HUES64 (cell line): ENCODE data around the gene GRIP1.

Source experiments
- H3K27ac ChIP-seq: 2 replicates; pipeline ENCODE4 v1.7.0; 2013; ENCODE audit warnings: low read depth, low read length, inconsistent platforms
- H3K27me3 ChIP-seq: 2 replicates; pipeline ENCODE4 v1.6.1; 2013; ENCODE audit warnings: mild to moderate bottlenecking, low read length; ENCODE audit not compliant: insufficient read depth
- H3K36me3 ChIP-seq: 2 replicates; pipeline ENCODE4 v1.6.1; 2013; ENCODE audit warnings: mild to moderate bottlenecking, low read length; ENCODE audit not compliant: insufficient read depth
- H3K4me1 ChIP-seq: 2 replicates; pipeline ENCODE4 v1.6.1; 2013; ENCODE audit warnings: mild to moderate bottlenecking, low read length, moderate library complexity; ENCODE audit not compliant: insufficient read depth
- H3K4me3 ChIP-seq: 2 replicates; pipeline ENCODE4 v1.5.1; 2013; ENCODE audit warnings: mild to moderate bottlenecking, low read length, moderate library complexity
- H3K9ac ChIP-seq: 2 replicates; pipeline ENCODE4 v1.6.1; 2013; ENCODE audit warnings: mild to moderate bottlenecking, low read depth, low read length
- H3K9me3 ChIP-seq: 2 replicates; pipeline ENCODE4 v1.6.1; 2013; ENCODE audit warnings: low read depth, low read length; ENCODE audit not compliant: insufficient read depth
- WGBS: fragments of 150-250, 120-280 bp; methylation state at CpG from one replicate; pipeline ENCODE4 v1.1.7; 2013; ENCODE audit warnings: missing lambda C conversion rate; 5-methylcytosine and 5-hydroxymethylcytosine counted together

Gene GRIP1

DNA sequence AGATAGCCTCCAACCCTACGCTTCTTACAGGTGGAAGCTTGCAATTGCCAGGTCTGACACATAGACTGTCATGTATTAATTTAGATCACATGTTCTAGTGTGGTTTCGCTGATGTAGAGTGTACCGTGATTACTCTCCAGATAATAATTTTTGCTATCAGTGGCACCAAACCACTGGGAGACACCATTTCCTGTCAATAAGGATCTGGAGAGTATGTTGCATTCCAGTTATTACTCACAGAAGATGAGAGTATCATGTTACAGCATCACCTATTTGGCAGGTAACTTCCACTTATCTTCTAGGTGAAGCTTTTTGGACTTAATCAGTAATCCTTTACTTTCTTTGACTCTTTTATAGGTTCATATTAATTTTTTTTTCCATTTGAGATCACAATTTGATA lies 229.3 kb downstream of the GRIP1 start:
- no peaks in the 10 kb centered on the region for H3K27me3 ChIP-seq
- H3K4me3 ChIP-seq, result no peak overlapping the region
- H3K27ac ChIP-seq, result no peak overlapping the region
- H3K9me3 ChIP-seq, result no peaks in the 10 kb centered on the region
- WGBS, result 93% methylated on average over 3 of the region's 3 CpGs
- no peaks in the 10 kb centered on the region for H3K36me3 ChIP-seq
- H3K4me1 ChIP-seq, result no peaks in the 10 kb centered on the region; the same call in 1 of the 2 replicates
- no peak overlapping the region for H3K9ac ChIP-seq

GRCh38 chr12:66447643-66448042 lies 231.2 kb downstream of the GRIP1 start:
- WGBS, result 94% methylated on average over 4 of the region's 4 CpGs
- Histone ChIP-seq H3K36me3 (no peaks in the 10 kb centered on the region), H3K4me1 (no peaks in the 10 kb centered on the region), H3K9ac (no peak overlapping the region), H3K4me3 (no peak overlapping the region), H3K27me3 (no peaks in the 10 kb centered on the region), H3K9me3 (no peaks in the 10 kb centered on the region), H3K27ac (no peak overlapping the region)

DNA sequence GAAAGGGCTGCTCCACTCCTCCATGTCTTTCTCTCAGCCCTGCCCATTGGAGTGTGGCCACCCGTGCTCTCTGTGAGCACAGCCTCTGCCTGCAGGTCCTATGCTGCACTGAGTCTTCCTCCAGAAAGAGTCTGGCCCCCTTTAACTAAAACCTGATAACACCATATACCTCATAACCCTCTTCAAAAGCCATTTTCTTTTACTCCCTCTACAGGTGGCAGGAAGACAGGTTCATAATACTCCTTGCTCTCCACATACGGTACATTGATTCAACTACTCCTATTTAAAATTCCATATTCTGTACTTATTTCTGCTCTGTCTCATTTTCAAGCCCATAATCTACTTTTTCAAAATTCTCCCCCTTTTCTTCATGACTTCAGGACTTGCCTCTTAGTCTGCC lies 232.6 kb downstream of the GRIP1 start:
- no peak overlapping the region for H3K4me3 ChIP-seq
- H3K9ac ChIP-seq, result no peak overlapping the region
- 89% methylated on average over 2 of the region's 2 CpGs for WGBS
- H3K36me3 ChIP-seq, result no peaks in the 10 kb centered on the region
- no peaks in the 10 kb centered on the region for H3K9me3 ChIP-seq
- H3K27me3 ChIP-seq, result no peaks in the 10 kb centered on the region
- H3K27ac ChIP-seq, result no peak overlapping the region
- 0 out of 2 replicates have a peak, but pooled peaks cover 5% of the 10 kb centered on the region for H3K4me1 ChIP-seq

DNA sequence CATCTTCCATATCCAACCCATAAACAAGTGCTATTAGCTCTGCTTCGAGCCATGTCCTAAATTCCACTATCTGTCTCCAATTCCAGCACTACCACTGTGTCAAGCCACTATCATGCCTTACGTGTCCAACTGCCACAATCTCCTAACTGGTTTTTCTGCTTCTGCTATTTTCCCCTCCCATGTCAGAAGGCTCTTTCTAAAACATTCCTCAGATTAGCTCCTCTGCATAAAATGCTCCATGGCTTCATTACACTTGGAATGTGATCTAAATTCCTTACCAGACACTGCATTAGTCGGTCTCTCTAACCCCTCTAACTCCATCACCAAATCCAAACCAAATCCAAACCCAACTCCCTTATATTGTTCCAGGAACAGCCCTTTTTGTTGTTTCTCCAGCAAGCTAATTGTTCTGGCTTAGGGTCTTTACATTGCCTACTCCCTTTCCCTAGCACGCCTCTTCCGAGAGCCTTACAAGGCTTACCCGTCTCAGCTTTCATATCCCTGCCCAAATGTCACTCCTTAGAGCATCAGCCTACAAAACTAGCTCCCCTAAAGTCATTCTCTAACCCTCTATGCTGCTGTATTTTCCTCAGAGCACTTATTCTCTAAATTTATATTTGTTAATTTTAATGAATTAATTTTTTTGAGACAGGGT lies 236.8 kb downstream of the GRIP1 start:
- 0 out of 2 replicates have a peak, but pooled peaks cover 5% of the 10 kb centered on the region for H3K4me1 ChIP-seq
- H3K9ac ChIP-seq, result no peak overlapping the region
- no peaks in the 10 kb centered on the region for H3K9me3 ChIP-seq
- no peak overlapping the region for H3K4me3 ChIP-seq
- no peaks in the 10 kb centered on the region for H3K36me3 ChIP-seq
- H3K27me3 ChIP-seq, result no peaks in the 10 kb centered on the region
- H3K27ac ChIP-seq, result no peak overlapping the region
- WGBS, result 84% methylated on average over 6 of the region's 6 CpGs

- H3K27me3 ChIP-seq, result no peaks in the 10 kb centered on the region
- H3K9me3 ChIP-seq, result no peaks in the 10 kb centered on the region
- H3K9ac ChIP-seq, result no peak overlapping the region
- no peaks in the 10 kb centered on the region for H3K36me3 ChIP-seq
- no peak overlapping the region for H3K27ac ChIP-seq
- H3K4me3 ChIP-seq, result no peak overlapping the region
- 92% methylated on average over 1 of the region's 1 CpG for WGBS
- 0 out of 2 replicates have a peak, but pooled peaks cover 5% of the 10 kb centered on the region for H3K4me1 ChIP-seq
Measured at GRCh38 chr12:66438601-66439000, 240.3 kb downstream of the GRIP1 start.

DNA sequence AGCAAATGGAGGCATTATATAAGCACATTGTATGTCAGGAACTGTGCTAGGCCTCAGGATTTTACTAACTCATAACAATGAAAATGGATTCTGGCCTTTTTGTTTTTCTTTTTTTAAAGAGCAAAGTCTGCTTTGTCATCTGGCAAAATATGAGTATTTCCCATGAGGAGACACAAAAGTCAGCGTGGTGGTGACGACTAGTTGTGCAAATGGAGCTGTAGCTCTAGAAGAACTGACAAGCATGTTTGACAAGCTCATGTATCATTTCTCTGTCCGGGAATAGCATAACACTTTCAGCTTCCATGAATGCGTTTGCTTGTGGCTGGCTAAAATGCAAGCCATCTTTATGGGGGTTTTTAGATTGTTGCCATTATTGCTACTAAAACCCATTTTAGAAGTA lies 248.8 kb downstream of the GRIP1 start:
- H3K27me3 ChIP-seq, result no peaks in the 10 kb centered on the region
- no peak overlapping the region for H3K27ac ChIP-seq
- WGBS, result 98% methylated on average over 4 of the region's 4 CpGs
- no peak overlapping the region for H3K9ac ChIP-seq
- 0 out of 2 replicates have a peak, but pooled peaks cover under 1% of the 10 kb centered on the region for H3K9me3 ChIP-seq
- no peaks in the 10 kb centered on the region for H3K36me3 ChIP-seq
- H3K4me3 ChIP-seq, result no peak overlapping the region
- peaks cover 22% of the 10 kb centered on the region for H3K4me1 ChIP-seq

DNA sequence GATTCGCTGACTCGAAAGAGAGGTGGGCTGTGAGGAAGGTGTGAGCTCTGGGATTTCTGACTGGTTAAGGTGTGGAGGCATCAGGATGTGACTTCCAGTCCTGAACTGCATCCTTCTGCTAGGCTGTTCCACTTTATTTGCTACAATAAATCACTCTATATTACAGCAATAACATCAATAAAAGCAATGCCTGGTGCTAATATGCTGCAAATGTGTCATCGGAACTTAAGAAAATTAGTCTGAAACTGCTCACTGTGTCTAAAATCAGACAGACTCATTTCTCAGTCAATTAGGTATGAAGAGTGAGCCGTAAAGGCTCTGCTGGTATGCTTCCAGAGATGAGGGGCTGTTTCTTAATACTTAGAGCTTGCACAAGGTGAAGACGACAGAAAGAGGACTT lies 250.0 kb downstream of the GRIP1 start:
- H3K4me1 ChIP-seq, result peaks cover 22% of the 10 kb centered on the region
- no peak overlapping the region for H3K27ac ChIP-seq
- H3K4me3 ChIP-seq, result no peak overlapping the region
- WGBS, result 92% methylated on average over 5 of the region's 5 CpGs
- H3K27me3 ChIP-seq, result no peaks in the 10 kb centered on the region
- H3K9ac ChIP-seq, result no peak overlapping the region
- H3K9me3 ChIP-seq, result 0 out of 2 replicates have a peak, but pooled peaks cover 5% of the 10 kb centered on the region
- no peaks in the 10 kb centered on the region for H3K36me3 ChIP-seq

DNA sequence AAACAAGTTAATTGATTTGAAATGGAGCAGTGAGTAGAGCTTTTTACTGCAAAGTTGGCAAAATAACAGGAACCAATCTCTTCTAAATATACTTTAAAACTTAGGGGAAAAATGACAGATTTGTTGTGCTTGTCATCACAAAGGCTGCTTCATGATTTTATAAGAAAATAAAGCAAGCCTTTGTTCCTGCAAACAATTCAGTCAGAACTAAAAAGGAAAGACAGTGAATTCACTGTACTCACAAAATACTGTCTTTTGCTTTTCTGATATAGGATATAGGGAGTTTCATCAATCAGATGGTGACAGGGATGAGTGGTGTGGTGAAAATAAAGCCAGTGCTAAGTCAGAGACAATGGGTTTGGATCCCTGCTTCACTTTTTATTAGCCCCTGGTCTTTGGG lies 250.6 kb downstream of the GRIP1 start:
- H3K9ac ChIP-seq, result no peak overlapping the region
- H3K4me3 ChIP-seq, result no peak overlapping the region
- H3K27ac ChIP-seq, result no peak overlapping the region
- no peaks in the 10 kb centered on the region for H3K27me3 ChIP-seq
- no peaks in the 10 kb centered on the region for H3K36me3 ChIP-seq
- 0 out of 2 replicates have a peak, but pooled peaks cover 5% of the 10 kb centered on the region for H3K9me3 ChIP-seq
- H3K4me1 ChIP-seq, result peaks cover 22% of the 10 kb centered on the region

DNA sequence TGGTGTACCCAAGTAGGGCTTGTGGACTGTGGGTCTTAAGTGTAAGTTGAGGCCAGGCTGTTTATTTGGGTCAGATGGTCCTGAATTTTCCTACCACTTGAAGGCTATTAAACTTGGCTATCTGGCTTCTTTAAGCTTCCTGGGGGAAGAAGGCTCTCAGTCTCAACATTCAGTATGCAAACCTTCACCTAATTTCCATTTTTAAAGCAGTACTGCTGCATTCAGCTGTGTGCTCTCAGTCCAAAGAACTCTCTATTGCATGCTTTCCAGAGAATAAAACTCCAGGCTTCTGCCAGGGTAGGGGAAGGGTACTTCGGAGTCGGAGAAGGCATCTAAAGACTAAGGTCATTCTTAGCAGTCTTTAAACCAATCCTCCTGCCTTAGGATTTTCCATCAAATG lies 252.2 kb downstream of the GRIP1 start:
- H3K4me3 ChIP-seq, result no peak overlapping the region
- peaks cover 22% of the 10 kb centered on the region for H3K4me1 ChIP-seq
- 0 out of 2 replicates have a peak, but pooled peaks cover 5% of the 10 kb centered on the region for H3K9me3 ChIP-seq
- 67% methylated on average over 2 of the region's 2 CpGs for WGBS
- H3K36me3 ChIP-seq, result no peaks in the 10 kb centered on the region
- no peaks in the 10 kb centered on the region for H3K27me3 ChIP-seq
- H3K27ac ChIP-seq, result peak overlapping the region; percentile 60; the same call in 1 of the 2 replicates
- no peak overlapping the region for H3K9ac ChIP-seq

GRCh38 chr12:66423266-66423665 lies 255.6 kb downstream of the GRIP1 start:
- 86% methylated on average over 2 of the region's 2 CpGs for WGBS
- Histone ChIP-seq H3K27me3 (no peaks in the 10 kb centered on the region), H3K27ac (no peak overlapping the region), H3K9ac (no peak overlapping the region), H3K9me3 (0 out of 2 replicates have a peak, but pooled peaks cover 5% of the 10 kb centered on the region), H3K4me3 (no peak overlapping the region), H3K4me1 (peaks cover 22% of the 10 kb centered on the region), H3K36me3 (no peaks in the 10 kb centered on the region)

DNA sequence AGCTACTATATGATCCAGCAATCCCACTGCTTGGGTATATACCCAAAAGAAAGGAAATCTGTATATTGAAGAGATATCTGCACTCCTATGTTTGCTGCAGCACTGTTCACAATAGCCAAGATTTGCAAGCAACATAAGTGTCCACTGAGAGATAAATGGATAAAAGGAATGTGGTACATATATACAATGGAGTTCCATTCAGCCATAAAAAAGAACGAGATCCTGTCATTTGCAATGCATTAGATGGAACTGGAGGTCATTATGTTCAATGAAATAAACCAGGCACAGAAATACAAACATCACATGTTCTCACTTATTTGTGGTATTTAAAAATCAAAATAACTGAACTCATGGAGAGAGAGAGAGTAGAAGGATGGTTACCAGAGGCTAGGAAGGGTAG lies 260.0 kb downstream of the GRIP1 start:
- Histone ChIP-seq H3K9me3 (no peaks in the 10 kb centered on the region), H3K27me3 (no peaks in the 10 kb centered on the region), H3K36me3 (no peaks in the 10 kb centered on the region), H3K9ac (no peak overlapping the region), H3K4me3 (no peak overlapping the region), H3K4me1 (no peaks in the 10 kb centered on the region), H3K27ac (no peak overlapping the region)
- no CpG with 5 or more reads among the region's 1 CpG for whole genome bisulfite sequencing

- Histone ChIP-seq H3K36me3 (no peaks in the 10 kb centered on the region), H3K27me3 (no peaks in the 10 kb centered on the region), H3K9me3 (no peaks in the 10 kb centered on the region), H3K27ac (no peak overlapping the region), H3K4me3 (no peak overlapping the region), H3K4me1 (no peaks in the 10 kb centered on the region), H3K9ac (no peak overlapping the region)
- 93% methylated on average over 1 of the region's 1 CpG for WGBS
Measured at GRCh38 chr12:66417217-66417616, 261.7 kb downstream of the GRIP1 start.
